Erythroblast (primary cell): Measurements from ENCODE around the gene TEPSIN.

Experiments
- GATA1 ChIP-seq: IDR thresholded peaks from 2 replicates; pipeline ENCODE4 v1.6.1; 2011; ENCODE audit warnings: low read depth, mild to moderate bottlenecking, control low read depth, low read length, moderate library complexity
- POLR2A ChIP-seq: IDR thresholded peaks from 2 replicates; pipeline ENCODE4 v1.6.1; 2011; ENCODE audit warnings: mild to moderate bottlenecking, low read length

DNA sequence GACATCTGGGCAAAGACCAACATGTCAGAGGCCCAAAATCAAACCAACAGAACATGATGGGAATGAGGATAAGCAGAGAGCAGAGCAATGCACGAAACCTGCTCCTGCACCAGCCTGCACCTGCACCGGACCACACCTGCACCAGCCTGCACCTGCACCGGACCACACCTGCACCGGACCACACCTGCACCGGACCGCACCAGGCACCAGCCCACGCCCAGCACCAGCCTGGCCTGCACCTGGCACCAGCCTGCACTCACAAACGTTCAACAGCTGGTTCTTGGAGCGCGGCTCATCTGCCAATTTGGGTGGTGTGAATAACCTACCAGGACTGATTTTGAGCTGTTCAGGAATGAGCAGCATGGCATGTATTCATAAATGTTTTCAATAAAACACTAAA is 34.3 kb downstream of the TEPSIN start:
- no peak for TF ChIP-seq POLR2A
- TF ChIP-seq GATA1, result no peak
